Fibroblast of skin of scalp (primary cell): ENCODE measurements around the gene TMEM212.
"Not testable (repeated sequence)": the region's sequence is repeated elsewhere in the genome, so short reads cannot be mapped to it uniquely, and the experiment has no call there.

Experiments
- DNase-seq: peaks from one replicate; pipeline ENCODE4 v3.0.0-alpha.2; 2013

The TMEM212 gene

DNA sequence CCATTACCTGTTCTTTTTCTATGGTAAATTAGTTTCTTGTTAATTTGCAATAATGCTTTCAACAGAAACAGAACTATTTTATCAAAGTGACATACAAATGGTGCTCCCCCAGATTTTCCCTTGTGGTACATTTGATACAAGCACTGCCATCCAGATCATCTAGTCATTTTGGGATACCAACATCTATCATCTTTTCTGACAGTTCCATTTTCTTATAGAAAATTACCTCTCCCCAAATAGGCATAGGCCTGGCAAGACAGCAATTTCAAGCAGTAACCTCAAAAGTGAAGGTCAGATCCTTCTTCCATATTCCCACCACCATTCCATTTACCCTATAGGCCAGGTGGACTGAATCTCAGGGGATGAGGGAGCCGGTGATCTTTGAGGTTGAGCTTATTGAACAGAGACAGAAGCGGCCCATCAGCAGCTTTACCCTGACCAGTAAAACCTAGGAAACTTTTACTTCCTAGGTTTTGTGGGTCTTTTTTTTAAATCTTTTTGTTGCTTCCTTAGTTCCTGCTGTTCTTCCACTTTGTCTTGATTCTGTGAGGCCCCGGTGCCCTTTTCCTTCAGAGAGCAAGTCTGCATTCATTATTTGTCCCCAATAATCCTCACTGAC, 29.8 kb upstream of the TMEM212 start:
- no peak for DNase-seq

DNA sequence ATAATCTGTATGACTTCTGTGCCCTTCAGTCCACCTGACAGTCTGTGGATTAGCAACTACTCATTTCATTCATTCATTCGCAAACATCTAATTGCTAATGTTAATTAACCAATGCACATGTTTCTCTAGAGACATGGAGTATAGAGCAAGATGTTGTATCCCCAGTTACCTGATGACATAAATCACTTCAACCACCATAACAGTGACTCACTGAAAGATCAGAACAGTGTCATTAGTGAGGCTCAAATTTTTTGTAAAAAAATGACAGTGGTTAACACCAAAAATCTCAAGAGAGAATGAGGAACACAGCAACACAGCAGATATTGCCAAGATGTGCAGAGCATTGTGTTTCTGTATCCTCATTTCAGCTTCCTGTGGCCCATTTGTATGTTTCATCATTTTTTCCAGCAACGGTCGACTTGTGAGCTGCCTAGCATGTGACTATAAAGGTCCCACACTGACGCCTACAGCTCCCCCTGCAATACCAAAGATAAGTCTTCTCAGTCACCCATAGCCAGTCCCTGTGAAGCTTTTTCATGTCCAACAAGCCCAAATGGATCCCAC, 29.2 kb upstream of the TMEM212 start:
- DNase-seq = peak; percentile 77

DNA sequence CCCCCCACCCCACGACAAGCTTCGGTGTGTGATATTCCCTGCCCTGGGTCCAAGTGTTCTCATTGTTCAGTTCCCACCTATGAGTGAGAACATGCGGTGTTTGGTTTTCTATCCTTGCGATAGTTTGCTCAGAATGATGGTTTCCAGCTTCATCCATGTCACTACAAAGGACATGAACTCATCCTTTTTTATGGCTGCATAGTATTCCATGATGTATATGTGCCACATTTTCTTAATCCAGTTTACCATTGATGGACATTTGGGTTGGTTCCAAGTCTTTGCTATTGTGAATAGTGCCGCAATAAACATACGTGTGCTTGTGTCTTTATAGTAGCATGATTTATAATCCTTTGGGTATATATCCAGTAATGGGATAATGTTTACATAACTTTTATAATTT, 28.5 kb upstream of the TMEM212 start:
- not testable (repeated sequence) for DNase-seq

DNA sequence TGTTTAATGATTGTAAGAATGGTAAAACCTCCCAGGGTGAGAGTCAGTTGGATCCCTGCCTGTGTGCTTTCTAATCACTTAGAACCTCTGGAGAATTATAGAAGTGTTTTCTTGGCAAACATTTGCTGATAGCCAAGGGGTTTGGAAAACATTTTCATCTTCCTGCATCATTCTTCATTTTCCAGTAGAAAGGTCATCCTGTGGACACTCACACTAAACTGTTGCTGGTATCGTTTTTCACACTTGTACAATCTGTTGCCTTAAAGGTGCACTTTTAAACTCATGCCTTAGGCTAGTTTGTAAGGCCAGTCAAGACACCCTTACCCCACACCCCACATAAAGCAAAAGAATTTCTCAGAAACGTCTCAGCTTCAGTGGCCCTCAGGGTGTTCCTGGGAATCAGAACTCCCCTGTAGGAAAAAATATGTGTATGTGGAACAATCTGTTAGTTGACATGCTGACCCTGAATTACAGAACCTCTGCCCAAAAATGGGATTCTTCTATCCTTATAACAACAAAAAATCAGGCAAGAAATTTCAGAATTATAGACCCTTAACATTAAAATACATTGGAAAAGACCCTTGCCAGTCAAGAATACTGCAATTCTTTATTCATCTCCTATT, 27.1 kb upstream of the TMEM212 start:
- peak; percentile 49 for DNase-seq

DNA sequence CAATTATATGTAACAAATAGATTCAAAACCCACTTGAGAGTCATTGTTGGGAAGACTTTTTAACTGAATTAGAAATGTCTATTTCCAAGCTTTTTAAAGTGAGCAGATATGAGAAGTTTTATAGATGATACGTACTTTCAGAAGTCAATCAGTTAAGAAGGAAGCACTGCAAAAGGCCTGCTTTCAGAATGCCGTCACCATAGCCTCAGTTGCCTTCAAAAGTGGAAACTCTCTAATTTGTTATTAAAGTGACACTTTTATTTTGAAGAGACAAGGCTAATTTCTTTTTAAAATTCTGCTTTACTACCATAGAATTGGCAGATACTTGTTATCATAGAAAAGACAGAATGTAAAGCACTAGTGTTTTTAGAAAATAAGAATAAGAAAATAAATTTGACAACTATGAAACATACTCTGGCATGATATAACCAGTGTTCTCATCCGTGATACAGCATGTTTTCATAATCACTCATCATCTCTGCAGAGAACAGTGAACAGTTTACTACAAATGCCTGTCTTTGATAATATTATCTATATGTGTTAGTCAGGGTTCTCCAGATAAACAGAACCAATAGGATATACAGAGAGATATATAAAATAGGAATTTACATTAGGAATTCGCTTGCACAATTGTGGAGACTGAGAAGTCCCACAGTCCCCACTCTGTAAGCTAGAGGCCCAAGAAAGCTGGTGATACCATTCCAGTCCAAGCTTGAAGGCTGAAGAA, 25.9 kb upstream of the TMEM212 start:
- no peak for DNase-seq

DNA sequence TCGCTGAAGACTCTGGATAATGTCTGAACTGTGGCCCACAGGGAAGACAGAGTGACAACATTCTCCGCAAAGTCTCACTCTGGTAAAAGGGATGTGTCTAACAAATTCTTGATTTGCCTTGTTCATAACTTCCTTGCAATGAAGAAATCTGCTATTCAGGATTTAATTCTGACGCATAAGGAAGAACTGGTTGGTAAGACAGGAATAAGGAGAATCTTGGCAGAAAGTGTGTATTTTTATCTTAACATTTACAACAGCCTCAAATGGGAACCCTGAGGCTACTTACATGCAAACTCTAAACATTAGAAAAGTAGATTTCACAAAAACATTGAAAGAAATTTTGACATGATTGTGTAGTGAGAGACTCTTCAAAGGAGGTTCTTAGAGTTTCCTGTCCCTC, 22.1 kb upstream of the TMEM212 start:
- no peak for DNase-seq

DNA sequence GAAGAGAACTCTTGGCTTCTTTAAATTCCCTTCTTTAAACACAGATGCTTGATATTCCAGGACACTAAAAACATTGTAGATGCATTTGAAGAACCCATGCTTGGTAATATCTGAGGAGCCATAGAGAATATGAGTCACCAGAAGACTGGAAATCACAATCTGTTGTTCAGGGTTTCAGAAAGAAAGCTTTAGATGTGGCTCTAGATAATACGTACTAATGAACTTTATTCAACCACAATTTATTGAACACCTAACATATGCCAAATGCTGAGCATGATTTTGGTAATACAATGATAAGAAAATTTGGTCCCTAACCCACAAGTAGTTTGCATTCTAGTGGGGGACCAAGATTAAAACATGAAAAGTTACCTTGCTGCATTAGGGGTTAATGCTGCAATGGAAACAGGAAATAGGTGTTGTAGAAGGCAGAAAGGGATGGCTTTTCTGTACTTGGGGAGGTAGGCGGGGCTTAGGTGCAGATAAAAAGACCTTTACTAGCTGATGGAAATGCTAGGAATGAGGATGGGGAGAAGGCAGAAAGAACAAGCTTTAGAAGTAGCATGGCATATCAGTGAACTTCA, 21.3 kb upstream of the TMEM212 start:
- no peak for DNase-seq

DNA sequence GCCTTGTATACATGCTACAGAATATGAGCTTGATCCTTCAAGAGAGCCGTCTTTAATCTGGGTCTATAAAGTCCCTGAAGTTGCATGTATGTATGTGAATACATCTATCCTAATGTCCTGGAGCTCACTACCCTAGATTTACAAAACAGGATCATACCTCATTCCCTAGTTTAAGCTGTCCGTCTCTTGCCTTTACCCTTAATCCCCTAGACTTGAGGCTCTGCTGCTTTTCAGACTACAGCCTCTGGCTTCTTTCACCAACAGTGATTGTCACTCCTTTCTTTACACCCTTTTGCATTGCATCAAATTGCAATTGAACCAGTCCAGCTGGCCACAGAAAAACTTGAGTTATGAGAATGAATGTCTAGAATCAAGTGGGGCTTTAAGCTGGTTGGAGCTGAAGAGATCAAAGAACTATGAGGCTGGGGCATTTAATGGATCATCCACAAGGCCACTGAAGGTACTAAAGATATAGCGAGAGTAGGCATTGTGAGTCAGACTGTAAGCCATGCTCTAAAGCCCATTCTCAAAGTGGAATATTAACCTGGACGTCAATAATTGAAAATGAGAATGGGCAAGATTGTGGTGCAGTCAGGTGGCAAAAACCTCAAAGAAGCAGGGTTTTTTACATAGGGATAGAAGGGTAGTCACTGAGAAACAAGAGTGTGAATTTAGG, 20.6 kb upstream of the TMEM212 start:
- DNase-seq = no peak

DNA sequence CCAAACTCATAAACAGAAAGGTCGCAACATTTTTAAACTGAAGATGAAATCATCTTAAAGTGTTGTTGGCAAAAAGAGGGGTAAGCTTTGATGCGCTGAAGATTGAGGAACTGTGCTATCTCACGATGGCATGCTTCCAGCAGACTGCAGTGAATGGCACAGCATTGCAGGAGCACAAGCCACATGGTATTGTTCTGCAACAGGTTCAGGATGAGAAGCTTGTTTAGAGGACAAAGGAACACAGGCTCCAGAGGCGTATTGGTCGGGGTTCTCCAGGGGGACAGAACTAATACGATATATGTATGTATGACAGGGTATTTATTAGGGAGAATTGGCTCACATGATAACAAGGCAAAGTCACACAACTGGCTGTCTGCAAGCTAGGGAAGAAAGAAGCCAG, 19.0 kb upstream of the TMEM212 start:
- DNase-seq = no peak

DNA sequence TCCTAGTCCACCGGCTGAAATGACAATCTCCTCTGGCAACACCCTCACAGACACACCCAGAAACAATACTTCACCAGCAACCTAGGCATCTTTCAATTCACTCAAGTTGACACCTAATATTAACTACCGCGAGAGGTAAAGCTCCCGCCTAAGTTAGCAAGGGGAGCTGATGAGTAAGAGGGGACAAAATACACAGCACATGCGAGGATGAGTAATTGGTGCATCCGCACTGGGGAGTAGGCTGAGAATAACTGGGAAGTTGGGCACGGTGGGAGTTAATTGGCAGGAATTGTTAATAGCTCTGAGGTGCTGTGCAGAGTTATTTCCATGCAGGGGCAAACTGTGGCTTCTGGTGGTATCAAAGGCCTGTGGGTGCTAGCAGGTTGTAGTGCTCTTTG, 18.3 kb upstream of the TMEM212 start:
- DNase-seq = no peak

DNA sequence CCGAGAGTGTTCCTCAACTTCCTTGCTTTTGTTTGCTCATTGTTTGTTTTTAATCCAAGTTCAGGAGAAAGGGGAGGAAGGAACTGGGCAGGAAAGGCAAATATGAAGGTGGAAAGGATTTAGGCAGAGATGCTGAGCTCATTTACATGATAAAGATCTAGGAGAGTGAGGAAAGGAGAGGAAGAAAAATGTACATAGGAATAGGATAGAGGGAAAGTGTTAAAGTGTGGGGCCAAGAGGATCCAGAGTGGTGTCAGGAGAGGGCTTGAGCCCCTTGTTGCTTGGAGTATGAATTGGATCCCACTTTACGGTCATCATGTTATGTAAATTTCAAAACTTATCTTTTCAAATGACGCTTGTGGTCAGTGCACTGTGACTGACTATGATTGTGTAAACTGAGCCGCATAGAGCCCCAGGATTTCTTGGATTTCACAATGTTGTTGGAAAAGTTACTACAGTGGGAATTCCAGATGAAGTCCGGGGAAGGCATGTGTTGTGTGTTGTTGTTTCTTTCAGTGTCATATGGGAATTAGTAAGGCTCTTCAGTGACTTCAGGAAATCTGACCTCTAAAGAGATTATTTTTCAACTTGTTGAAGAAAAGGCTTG, 17.8 kb upstream of the TMEM212 start:
- DNase-seq = peak; percentile 66

DNA sequence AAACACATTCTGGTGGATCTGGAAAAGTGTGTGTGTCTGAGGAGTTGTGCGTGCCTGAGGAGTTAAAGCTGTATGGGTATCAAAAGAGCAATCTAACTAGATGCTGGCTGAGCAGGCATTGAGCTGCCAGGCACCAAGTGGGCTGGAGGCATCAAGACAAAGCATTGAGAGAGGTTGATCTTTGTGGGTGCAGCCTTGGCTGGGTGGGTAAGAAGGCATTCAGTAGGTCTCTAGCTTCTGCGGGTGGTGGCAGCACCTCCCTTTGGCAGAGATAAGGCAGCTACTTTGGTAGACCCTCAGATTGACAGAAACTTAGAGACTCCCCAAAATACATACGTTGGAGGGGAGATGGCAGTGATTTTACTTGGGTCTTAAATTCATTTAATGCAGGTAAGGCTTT, 15.8 kb upstream of the TMEM212 start:
- no peak for DNase-seq

DNA sequence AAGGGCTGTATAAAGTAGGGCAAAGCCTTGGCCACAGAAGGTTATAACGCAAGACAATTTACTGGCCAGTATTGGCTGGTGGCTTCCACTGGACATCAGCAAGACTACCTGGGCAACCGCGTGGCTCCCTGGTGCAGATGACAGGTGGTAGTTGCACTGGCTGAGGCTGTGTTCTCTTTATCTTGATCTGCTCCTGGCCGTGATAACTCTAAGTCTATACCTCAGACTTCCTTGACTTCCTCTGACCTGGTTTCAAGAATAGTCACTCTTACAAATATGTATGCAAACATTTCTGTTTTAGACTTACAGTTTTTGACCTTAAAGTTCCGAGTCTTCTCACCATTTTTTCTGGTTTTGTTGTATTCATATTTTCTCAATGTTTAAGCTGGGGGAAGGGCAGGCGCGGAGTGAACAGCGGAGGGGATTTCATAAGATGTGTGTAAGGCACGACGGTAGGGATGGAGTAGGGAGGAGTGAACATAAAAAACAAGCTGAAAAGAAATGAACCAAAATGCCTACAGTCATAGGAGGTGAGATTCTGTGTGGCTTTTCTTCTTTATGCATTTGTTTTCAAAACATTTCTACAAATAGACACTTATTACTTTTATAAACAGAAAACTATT, 15.2 kb upstream of the TMEM212 start:
- no peak for DNase-seq

DNA sequence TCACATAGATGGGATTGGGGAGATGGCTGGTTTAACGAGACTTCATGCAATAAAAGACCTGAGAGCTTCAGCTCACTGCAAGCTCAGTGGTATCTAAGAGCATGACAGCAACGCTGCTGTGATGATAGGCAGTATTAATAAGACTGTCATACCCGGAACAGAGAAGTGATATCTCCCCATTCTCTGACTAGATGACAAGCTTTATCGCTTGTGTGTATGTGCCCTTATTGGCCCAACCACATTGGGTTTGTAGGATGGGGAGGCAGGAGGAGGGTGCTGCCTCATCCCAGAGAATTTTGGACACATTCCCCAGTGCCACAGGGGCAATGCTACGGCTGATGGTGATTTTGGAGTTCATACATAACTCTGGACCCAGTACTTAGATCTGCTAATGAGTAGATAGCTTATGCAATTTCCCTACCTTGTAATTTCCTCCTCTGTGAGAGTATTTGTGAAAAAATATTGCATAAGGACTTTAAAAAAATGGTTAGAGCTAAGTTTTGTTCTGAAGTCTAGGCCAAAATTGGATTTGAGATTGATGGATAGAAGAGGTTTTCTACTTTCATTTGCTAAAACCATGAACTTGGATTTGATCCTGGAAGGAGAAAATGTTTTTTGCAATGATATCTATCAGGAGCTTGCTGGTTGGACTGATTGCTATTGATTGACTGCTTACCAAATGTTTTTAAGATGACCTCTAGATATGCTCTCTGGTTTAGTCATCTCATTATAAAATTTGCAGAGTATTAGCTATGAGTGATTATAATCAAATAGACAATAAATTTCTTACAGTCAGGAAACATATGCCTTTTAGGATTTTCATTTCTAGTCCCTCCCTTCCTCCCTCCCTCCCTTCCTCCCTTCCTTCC, 14.0 kb upstream of the TMEM212 start:
- DNase-seq = no peak

DNA sequence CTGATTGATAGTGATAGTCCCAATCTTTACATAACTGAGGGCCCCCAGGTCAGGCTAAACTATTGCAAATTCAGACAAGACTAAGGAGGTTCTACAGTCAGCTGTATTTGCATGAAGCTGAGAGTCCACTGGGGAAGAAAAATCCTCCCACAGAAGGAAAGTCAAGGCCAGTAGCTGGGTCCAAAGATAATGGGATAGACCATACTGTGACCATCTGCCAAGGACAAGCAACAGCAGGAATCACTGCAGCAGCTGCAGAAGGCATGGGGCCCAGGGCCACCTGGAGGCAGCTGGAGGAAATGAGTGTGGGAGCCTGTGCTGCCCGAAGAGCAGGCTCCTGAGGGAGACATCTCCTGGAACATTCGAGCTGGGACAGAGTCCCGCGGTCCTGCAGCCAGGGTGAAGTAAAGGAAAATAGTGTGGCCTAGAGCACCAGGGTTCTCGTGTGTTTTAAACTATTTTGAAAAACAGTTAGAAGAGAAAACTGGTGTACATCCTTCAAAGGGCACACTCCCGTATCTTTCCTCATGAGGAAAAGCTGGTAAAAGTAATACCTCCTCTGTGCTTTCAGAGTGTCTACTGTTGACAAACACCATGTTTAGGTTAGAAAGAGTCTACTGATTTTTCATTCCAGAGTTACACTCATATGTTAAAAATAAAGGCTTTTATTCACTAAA, 13.2 kb upstream of the TMEM212 start:
- peak; percentile 80 for DNase-seq

DNA sequence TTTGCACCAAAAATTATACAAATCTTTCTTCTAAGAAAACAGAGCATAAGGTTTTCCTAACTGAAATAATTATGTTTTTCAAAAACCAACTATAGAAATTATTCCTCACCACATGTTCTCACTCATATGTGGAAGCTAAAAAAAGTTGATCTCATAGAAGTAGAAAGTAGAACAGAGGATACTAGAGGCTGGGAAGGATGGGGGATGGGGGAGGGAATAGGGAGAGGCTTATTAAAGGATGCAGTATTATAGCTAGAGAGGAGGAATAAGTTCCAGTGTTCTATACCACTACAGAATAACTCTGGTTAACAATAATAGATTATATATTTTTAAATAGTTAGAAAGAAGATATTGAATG, 12.7 kb upstream of the TMEM212 start:
- no peak for DNase-seq

DNA sequence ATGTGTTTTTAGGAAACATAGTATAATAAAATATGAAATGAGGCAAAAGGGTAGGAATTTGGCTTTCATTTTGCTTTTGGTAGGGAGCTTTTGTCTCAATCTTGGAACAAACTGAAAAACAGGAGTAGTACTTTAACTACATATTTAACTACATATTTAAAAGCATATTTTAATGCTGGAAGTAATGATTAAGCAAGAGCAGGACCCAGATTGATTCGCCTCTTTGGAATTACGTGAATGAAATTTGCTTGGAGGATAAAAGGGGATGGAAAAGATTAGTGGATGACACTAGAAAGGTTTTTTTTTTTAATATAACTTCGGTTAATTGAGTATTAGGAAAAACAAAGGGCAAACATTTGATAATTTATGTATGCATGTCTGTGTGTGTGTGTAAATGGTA, 11.2 kb upstream of the TMEM212 start:
- peak; percentile 82 for DNase-seq

DNA sequence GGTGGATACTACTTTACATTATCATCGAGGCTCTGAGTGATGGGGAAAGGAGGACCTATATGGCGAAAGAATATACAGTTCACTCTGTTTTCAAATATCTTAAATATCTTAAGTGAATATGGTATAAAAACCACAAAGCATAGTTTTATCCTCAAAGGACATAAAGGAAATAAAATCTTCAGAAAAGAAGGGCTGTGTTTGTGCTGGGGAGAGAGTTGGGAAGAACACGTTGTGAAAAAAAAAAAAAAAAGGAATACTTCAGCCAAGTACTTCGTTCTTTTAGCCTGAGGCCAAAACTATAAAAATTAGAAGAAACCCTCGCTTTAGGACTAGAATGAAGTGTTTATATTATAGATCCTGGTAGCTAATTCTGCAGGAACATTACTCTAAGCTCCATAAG, 10.2 kb upstream of the TMEM212 start:
- DNase-seq = peak; percentile 88

DNA sequence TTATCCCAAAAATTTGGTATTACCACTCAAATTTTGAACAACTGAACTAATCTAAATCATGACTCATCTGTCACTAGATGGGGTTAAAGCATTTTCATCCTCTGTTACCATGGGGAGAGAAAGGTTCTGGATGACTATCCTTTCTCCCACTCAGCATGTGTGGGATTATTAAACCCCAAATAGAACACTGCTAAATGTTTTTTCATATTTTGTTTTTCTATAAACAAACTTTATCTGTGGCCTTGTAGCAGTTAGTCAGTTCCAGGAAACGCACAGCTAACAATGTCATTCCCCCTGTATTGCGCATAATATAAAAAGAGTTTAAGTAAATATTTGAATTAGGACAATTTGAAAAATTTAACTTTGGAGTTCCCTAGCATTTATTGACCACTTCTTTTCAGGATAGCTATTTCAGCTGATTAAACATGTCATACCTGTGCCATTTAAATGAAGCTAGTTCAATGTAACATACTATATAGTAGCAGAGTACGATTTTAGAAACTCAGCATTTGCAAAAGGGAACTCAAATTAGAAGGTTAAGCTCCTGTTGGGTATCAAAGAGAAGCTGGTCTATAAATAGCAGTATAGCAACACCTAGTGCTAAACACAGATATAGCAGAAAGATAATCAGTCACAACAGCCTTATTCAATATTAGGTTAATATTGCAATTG, 9.2 kb upstream of the TMEM212 start:
- DNase-seq = peak; percentile 66

DNA sequence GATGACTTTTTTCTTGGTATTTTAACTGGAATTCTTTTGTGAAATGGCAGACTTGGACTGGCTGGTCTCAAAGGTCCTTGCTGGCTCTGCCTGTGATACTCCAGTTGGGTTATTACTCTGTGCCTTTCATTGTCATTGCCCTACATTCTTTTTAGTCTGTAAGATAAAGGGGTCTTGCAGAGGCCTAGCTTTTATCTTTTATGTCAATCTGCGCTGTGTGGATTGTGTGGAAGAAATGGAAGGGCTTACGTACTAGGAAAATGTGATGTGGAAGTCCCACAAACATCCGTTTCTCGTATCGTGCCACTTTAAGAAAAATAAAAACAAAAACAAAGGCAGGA, 8.7 kb upstream of the TMEM212 start:
- DNase-seq = no peak
